ENCODE results near the gene RASSF5.

DNA sequence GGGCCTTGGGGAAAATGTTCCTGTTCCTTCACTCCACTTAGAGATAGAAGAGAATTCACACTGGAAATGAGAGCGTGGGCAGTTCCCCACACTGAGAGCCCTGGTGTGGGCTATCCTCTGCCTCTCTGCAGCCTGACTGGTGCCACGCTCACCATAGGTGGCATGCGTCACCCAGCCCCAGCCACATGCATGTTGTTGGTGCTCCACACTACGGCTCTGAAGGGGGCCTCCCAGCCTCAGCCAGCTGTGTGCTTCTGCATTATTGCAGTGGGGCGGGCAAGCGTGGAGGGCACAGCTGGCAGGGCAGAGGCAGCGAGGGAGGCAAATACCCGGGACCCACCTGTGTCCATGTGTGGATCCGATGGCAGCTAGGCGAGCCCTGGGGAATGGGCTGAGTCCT lies 14.7 kb upstream of the RASSF5 start:
- TF ChIP-seq, protein P1, sequence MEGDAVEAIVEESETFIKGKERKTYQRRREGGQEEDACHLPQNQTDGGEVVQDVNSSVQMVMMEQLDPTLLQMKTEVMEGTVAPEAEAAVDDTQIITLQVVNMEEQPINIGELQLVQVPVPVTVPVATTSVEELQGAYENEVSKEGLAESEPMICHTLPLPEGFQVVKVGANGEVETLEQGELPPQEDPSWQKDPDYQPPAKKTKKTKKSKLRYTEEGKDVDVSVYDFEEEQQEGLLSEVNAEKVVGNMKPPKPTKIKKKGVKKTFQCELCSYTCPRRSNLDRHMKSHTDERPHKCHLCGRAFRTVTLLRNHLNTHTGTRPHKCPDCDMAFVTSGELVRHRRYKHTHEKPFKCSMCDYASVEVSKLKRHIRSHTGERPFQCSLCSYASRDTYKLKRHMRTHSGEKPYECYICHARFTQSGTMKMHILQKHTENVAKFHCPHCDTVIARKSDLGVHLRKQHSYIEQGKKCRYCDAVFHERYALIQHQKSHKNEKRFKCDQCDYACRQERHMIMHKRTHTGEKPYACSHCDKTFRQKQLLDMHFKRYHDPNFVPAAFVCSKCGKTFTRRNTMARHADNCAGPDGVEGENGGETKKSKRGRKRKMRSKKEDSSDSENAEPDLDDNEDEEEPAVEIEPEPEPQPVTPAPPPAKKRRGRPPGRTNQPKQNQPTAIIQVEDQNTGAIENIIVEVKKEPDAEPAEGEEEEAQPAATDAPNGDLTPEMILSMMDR (IDR thresholded peaks at IDR 0.05; ENCODE audit: low read length), result no peak
- TF ChIP-seq EZH2 (optimal IDR thresholded peaks at IDR 0.05; ENCODE audit: low read depth, low read length), result no peak
- TF ChIP-seq EZH2phosphoT487 (IDR thresholded peaks at IDR 0.05; ENCODE audit: low read length), result no peak

Data from MM.1S (cell line).